ENCODE results near the gene FAF2.

DNA sequence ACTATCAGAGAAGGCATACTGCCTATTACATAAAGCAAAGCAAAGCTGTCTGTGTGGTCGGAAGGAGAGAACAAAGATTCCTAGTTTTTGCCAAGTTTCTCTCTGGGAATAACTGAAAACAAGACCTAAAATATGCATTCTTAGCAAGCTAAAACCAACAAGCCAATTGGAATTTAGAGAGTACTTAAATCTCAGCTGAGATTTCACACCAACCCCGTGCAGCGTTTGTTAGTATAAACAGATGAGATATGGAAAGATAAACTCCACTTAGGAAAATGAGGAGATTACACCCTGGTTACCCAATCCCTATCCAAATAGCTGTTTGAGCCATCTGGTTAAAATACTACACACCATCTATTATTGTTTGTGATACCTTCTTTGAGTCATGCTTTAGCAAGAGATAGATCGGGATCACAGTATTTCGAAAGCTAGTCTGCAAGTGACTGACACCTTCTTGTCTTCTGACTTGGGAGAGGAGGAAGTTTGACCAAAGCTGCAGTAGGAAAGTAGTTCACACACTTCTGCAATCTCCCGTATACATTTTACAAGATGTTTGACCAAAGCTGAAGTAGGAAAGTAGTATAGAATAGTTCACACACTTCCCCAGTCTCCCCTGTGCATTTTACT lies 18.2 kb downstream of the FAF2 start:
- TF ChIP-seq POLR2AphosphoS5 (IDR thresholded peaks at IDR 0.05; ENCODE audit: insufficient read depth, low read depth, low read length) (no peak), JUN (IDR thresholded peaks at IDR 0.05; ENCODE audit: borderline replicate concordance, insufficient read depth, insufficient read length, low read depth) (no peak), CTCF (IDR thresholded peaks at IDR 0.05; ENCODE audit: extremely low read depth in 1 of 2, insufficient read depth in 1 of 2, low read depth in 1 of 2, low read length in 2 of 2) (no peak), GATA2 (IDR thresholded peaks at IDR 0.05; ENCODE audit: insufficient read depth, insufficient read length, low read depth, low read length) (no peak), POLR2A (IDR thresholded peaks at IDR 0.05; ENCODE audit: low read depth, low read length) (no peak), EZH2 (IDR thresholded peaks at IDR 0.05; ENCODE audit: borderline replicate concordance, low read depth, low read length, severe bottlenecking) (no peak)

Measured in endothelial cell of umbilical vein (primary cell).